H1 (cell line): ENCODE results near the gene SETDB2. TPM values are rescaled to one million over a fixed set of nuclear protein-coding genes. Genes with fewer than 3 reads are reported as not detected.

Experiments used
- ASH2L ChIP-seq: fragments of 200-600, 300-600 bp; sonication (generic); IDR thresholded peaks from one replicate; pipeline ENCODE4 v1.7.1; 2017; ENCODE audit warnings: low read length
- CBX5 ChIP-seq: fragments of 300-800, 300-1000 bp; sonication (generic); IDR thresholded peaks from 2 replicates; pipeline ENCODE4 v1.7.1; 2016; ENCODE audit warnings: antibody characterized with exemption, low read length, low read depth
- RNF2 ChIP-seq: fragments of 200-900, 300-1000 bp; sonication (generic); IDR thresholded peaks from 2 replicates; pipeline ENCODE4 v1.7.1; 2016; ENCODE audit warnings: borderline replicate concordance, low read depth, mild to moderate bottlenecking, antibody characterized with exemption, low read length; ENCODE audit not compliant: poor library complexity, severe bottlenecking; ENCODE audit errors: missing control alignments
- YY1 ChIP-seq: IDR thresholded peaks from 2 replicates; pipeline ENCODE4 v1.6.1; 2011; ENCODE audit warnings: low read depth, mild to moderate bottlenecking, low read length
- polyA plus RNA-seq, 7 experiments: library from polyadenylated mRNA; depleted of rRNA in 3 of 7; stranded (reverse) in 5 of 7; unstranded in 2 of 7; fragments of >200 nt in 5 of 7; fragments of 200-250 nt in 2 of 7; gene quantifications; 1 replicate in 5 of 7; 2 replicates in 1 of 7; 4 replicates in 1 of 7; pipeline versions ENCODE4 v1.2.1 to v1.2.3, GENCODE V29; 2011 to 2013; ENCODE audit warnings: missing spikeins in 2 of 7, mixed read lengths in 2 of 7
- total RNA-seq: library from RNA; stranded (reverse); fragmentation: NEBNext Ultra II Directional; extraction: Animal tissue kit (Norgen Biotek cat#: 25700); gene quantifications from 2 replicates; pipeline ENCODE4 v1.2.1, GENCODE V29; 2021

The SETDB2 gene
- total and polyA plus RNA-seq, 2 of the 8 experiments (the other 6 are each of a cell fraction or from before 2014, with no cell fraction given): 1.2 to 6.1 TPM

GRCh38 chr13:49472186-49472585 lies 28.1 kb downstream of the SETDB2 start (continued):
- no peak for TF ChIP-seq RNF2
- TF ChIP-seq ASH2L: no peak
- TF ChIP-seq CBX5: no peak
- no peak for TF ChIP-seq YY1
